ENCODE measurements around the gene TMEM30B.

Gene TMEM30B

GRCh38 chr14:61229981-61230380 is 51.2 kb downstream of the TMEM30B start:
- peak; percentile 26 for DNase-seq

GRCh38 chr14:61229475-61229888 is 51.7 kb downstream of the TMEM30B start:
- no peak for DNase-seq

GRCh38 chr14:61227884-61228591 is 53.1 kb downstream of the TMEM30B start:
- no peak for DNase-seq

All from inflammatory macrophage treated with lipopolysaccharide for 4 hours (primary cell).